Measurements from ENCODE around the gene LETM1. TPM values are rescaled to one million over a fixed set of nuclear protein-coding genes. Genes with fewer than 3 reads are reported as not detected.

LETM1 gene
- total and polyA plus RNA-seq, 4 experiments from 2014 or later, result 6.5 to 42.8 (median 25.5) TPM

- no peak for DNase-seq
- H3K4me1 ChIP-seq (ENCODE audit: insufficient read depth, low read length), result peaks cover 18% of the 10 kb centered on the region
- ChIA-PET CTCF (ENCODE audit: partially characterized antibody) (interaction anchor here (0.6 kb wide), 1 partner anchor 152 kb away, joined by 3 read pairs; no protein-coding TSS in a partner anchor), POLR2A (ENCODE audit: partially characterized antibody) (no interaction called here)
- no peaks in the 10 kb centered on the region for H3K9me3 ChIP-seq (ENCODE audit: control insufficient read depth in 1 of 2, low read length in 2 of 2)
- Mint-ChIP-seq H3K9me3 (no peaks in the 10 kb centered on the region), H3K4me1 (peaks cover 4 to 18% (median 13%) of the 10 kb centered on the region in 4 donors), H3K36me3 (no peaks in the 10 kb centered on the region), H3K27me3 (no peaks in the 10 kb centered on the region), H3K4me3 (peak overlapping the region in 7 of 8 donors; percentile 17 to 76 (median 35)), H3K27ac (peak overlapping the region in 4 of 7 donors; percentile 35 to 60 (median 48))
- H3K27ac ChIP-seq (ENCODE audit: low read depth, low read length), result no peak overlapping the region
- intact Hi-C loops (cut with micrococcal nuclease), result loop anchor here (1.0 kb wide), 1 partner anchor 7 kb away; no protein-coding TSS in a partner anchor
- no peaks in the 10 kb centered on the region for H3K36me3 ChIP-seq (ENCODE audit: insufficient read depth, low read length)
- H3K27me3 ChIP-seq (ENCODE audit: insufficient read depth, low read length), result no peaks in the 10 kb centered on the region
- H3K4me3 ChIP-seq (ENCODE audit: low read length in 2 of 2), result no peak overlapping the region
These were observed 7.0 kb upstream of the LETM1 start for GRCh38 chr4:1862961-1863296.

- CTCF ChIA-PET (ENCODE audit: partially characterized antibody), result interaction anchor here (0.6 kb wide), 1 partner anchor 152 kb away, joined by 3 read pairs; no protein-coding TSS in a partner anchor
- no peak overlapping the region for H3K27ac ChIP-seq (ENCODE audit: low read depth, low read length)
These were observed 6.3 kb upstream of the LETM1 start for GRCh38 chr4:1862055-1862911.

GRCh38 chr4:1859389-1859753 is 3.4 kb upstream of the LETM1 start:
- peaks cover 41% of the 10 kb centered on the region for H3K4me1 ChIP-seq (ENCODE audit: insufficient read depth, low read length)
- ChIA-PET POLR2A (ENCODE audit: partially characterized antibody) (interaction anchor here (0.6 to 8.1 kb wide), 3 partner anchors 11 to 169 kb away, joined by 3 to 81 read pairs (median 3); partner anchors contain the start of genes NSD2, TACC3 and TMEM129), CTCF (ENCODE audit: partially characterized antibody) (interaction anchor here (1.3 to 6.0 kb wide), 3 partner anchors 14 to 40 kb away, joined by 3 to 35 read pairs (median 4); no protein-coding TSS in a partner anchor)
- no peaks in the 10 kb centered on the region for H3K27me3 Mint-ChIP-seq
- peaks cover 6 to 37% (median 26%) of the 10 kb centered on the region in 4 donors for H3K4me1 Mint-ChIP-seq
- no peak overlapping the region for H3K4me3 ChIP-seq (ENCODE audit: low read length in 2 of 2)
- intact Hi-C loops (cut with micrococcal nuclease), result loop anchor here (5.0 kb wide), 3 partner anchors 147 to 1187 kb away; partner anchors contain the start of genes ATP5ME, HAUS3, MYL5 and POLN
- H3K27me3 ChIP-seq (ENCODE audit: insufficient read depth, low read length), result no peaks in the 10 kb centered on the region
- no peaks in the 10 kb centered on the region for H3K36me3 Mint-ChIP-seq
- peak overlapping the region in 1 of 7 donors; percentile 35 for H3K27ac Mint-ChIP-seq
- H3K27ac ChIP-seq (ENCODE audit: low read depth, low read length), result no peak overlapping the region
- no peaks in the 10 kb centered on the region for H3K9me3 Mint-ChIP-seq
- H3K4me3 Mint-ChIP-seq, result no peak overlapping the region
- H3K9me3 ChIP-seq (ENCODE audit: control insufficient read depth in 1 of 2, low read length in 2 of 2), result no peaks in the 10 kb centered on the region
- no peaks in the 10 kb centered on the region for H3K36me3 ChIP-seq (ENCODE audit: insufficient read depth, low read length)
- no peak for DNase-seq

More at GRCh38 chr4:1862055-1862911, 6.3 kb upstream of the LETM1 start:
- peak overlapping the region in 5 of 7 donors; percentile 48 to 72 (median 64) for H3K27ac Mint-ChIP-seq
- Histone ChIP-seq H3K9me3 (ENCODE audit: control insufficient read depth in 1 of 2, low read length in 2 of 2) (no peaks in the 10 kb centered on the region), H3K4me3 (ENCODE audit: low read length in 2 of 2) (peak overlapping the region in 1 of 2 donors; percentile 19), H3K27me3 (ENCODE audit: insufficient read depth, low read length) (no peaks in the 10 kb centered on the region), H3K36me3 (ENCODE audit: insufficient read depth, low read length) (no peaks in the 10 kb centered on the region), H3K4me1 (ENCODE audit: insufficient read depth, low read length) (peaks cover 25% of the 10 kb centered on the region)
- DNase-seq, result no peak
- intact Hi-C loops (cut with micrococcal nuclease), result loop anchor here (1.0 kb wide), 1 partner anchor 8 kb away; no protein-coding TSS in a partner anchor
- POLR2A ChIA-PET (ENCODE audit: partially characterized antibody), result interaction anchor here (1.3 to 8.1 kb wide), 2 partner anchors 8 to 141 kb away, joined by 4 to 81 read pairs; partner anchors contain the start of genes NSD2, TACC3 and TMEM129
- H3K9me3 Mint-ChIP-seq, result no peaks in the 10 kb centered on the region
- no peaks in the 10 kb centered on the region for H3K27me3 Mint-ChIP-seq
- H3K36me3 Mint-ChIP-seq, result no peaks in the 10 kb centered on the region
- peak overlapping the region; percentile 76 to 86 (median 82) for H3K4me3 Mint-ChIP-seq
- H3K4me1 Mint-ChIP-seq, result peaks cover 4 to 22% (median 15%) of the 10 kb centered on the region in 4 donors

- H3K9me3 Mint-ChIP-seq, result no peaks in the 10 kb centered on the region
- no peak overlapping the region for H3K27ac ChIP-seq (ENCODE audit: low read depth, low read length)
- no peaks in the 10 kb centered on the region for H3K27me3 Mint-ChIP-seq
- H3K4me3 ChIP-seq (ENCODE audit: low read length in 2 of 2), result no peak overlapping the region
- DNase-seq, result no peak
- CTCF ChIA-PET (ENCODE audit: partially characterized antibody), result interaction anchor here (6.0 kb wide), 1 partner anchor 42 kb away, joined by 35 read pairs; no protein-coding TSS in a partner anchor
- no peaks in the 10 kb centered on the region for H3K27me3 ChIP-seq (ENCODE audit: insufficient read depth, low read length)
- H3K36me3 Mint-ChIP-seq, result no peaks in the 10 kb centered on the region
- H3K4me3 Mint-ChIP-seq, result peak overlapping the region in 1 of 8 donors; percentile 80
- peaks cover 44% of the 10 kb centered on the region for H3K4me1 ChIP-seq (ENCODE audit: insufficient read depth, low read length)
- no peak overlapping the region for H3K27ac Mint-ChIP-seq
- H3K4me1 Mint-ChIP-seq, result peaks cover 6 to 38% (median 27%) of the 10 kb centered on the region in 4 donors
- POLR2A ChIA-PET (ENCODE audit: partially characterized antibody), result interaction anchor here (0.8 to 8.1 kb wide), 2 partner anchors 12 to 17 kb away, joined by 4 to 81 read pairs; partner anchors contain the start of gene NSD2
- no peaks in the 10 kb centered on the region for H3K9me3 ChIP-seq (ENCODE audit: control insufficient read depth in 1 of 2, low read length in 2 of 2)
- intact Hi-C loops (cut with micrococcal nuclease), result loop anchor here (5.0 kb wide), 3 partner anchors 146 to 1186 kb away; partner anchors contain the start of genes ATP5ME, HAUS3, MYL5 and POLN
- H3K36me3 ChIP-seq (ENCODE audit: insufficient read depth, low read length), result no peaks in the 10 kb centered on the region
These were observed 2.0 kb upstream of the LETM1 start for GRCh38 chr4:1857931-1858330.

- POLR2A ChIA-PET (ENCODE audit: partially characterized antibody), result interaction anchor here (0.8 to 8.1 kb wide), 8 partner anchors 13 to 1177 kb away, joined by 3 to 81 read pairs (median 9); partner anchors contain the start of genes NSD2, TACC3 and TMEM129
- no peaks in the 10 kb centered on the region for H3K9me3 ChIP-seq (ENCODE audit: control insufficient read depth in 1 of 2, low read length in 2 of 2)
- peaks cover 8 to 41% (median 27%) of the 10 kb centered on the region in 4 donors for H3K4me1 Mint-ChIP-seq
- H3K4me3 ChIP-seq (ENCODE audit: low read length in 2 of 2), result peak overlapping the region in 1 of 2 donors; percentile 89
- H3K36me3 ChIP-seq (ENCODE audit: insufficient read depth, low read length), result no peaks in the 10 kb centered on the region
- peak overlapping the region; percentile 59 for H3K27ac ChIP-seq (ENCODE audit: low read depth, low read length)
- peaks cover 43% of the 10 kb centered on the region for H3K4me1 ChIP-seq (ENCODE audit: insufficient read depth, low read length)
- DNase-seq, result no peak
- intact Hi-C loops (cut with micrococcal nuclease), result loop anchor here (1.0 to 5.0 kb wide), 6 partner anchors 13 to 1185 kb away; partner anchors contain the start of genes ATP5ME, FAM53A, HAUS3 and MYL5
- no peaks in the 10 kb centered on the region for H3K27me3 ChIP-seq (ENCODE audit: insufficient read depth, low read length)
- no peaks in the 10 kb centered on the region for H3K27me3 Mint-ChIP-seq
- H3K9me3 Mint-ChIP-seq, result no peaks in the 10 kb centered on the region
- peak overlapping the region in 5 of 7 donors; percentile 24 to 75 (median 29) for H3K27ac Mint-ChIP-seq
- H3K36me3 Mint-ChIP-seq, result no peaks in the 10 kb centered on the region
- peak overlapping the region; percentile 65 to 86 (median 76) for H3K4me3 Mint-ChIP-seq
- CTCF ChIA-PET (ENCODE audit: partially characterized antibody), result interaction anchor here (1.2 to 6.0 kb wide), 4 partner anchors 13 to 164 kb away, joined by 3 to 35 read pairs (median 4); no protein-coding TSS in a partner anchor
These were observed 1.2 kb upstream of the LETM1 start for GRCh38 chr4:1856943-1857699.

- no peaks in the 10 kb centered on the region for H3K9me3 ChIP-seq (ENCODE audit: control insufficient read depth in 1 of 2, low read length in 2 of 2)
- Mint-ChIP-seq H3K27me3 (no peaks in the 10 kb centered on the region), H3K27ac (peak overlapping the region in 6 of 7 donors; percentile 25 to 84 (median 76)), H3K9me3 (no peaks in the 10 kb centered on the region), H3K4me1 (peaks cover 11 to 46% (median 34%) of the 10 kb centered on the region in 4 donors), H3K36me3 (no peaks in the 10 kb centered on the region), H3K4me3 (peak overlapping the region; percentile 77 to 90 (median 85))
- peaks cover 47% of the 10 kb centered on the region for H3K4me1 ChIP-seq (ENCODE audit: insufficient read depth, low read length)
- peak overlapping the region; percentile 23 to 89 for H3K4me3 ChIP-seq (ENCODE audit: low read length in 2 of 2)
- CTCF ChIA-PET (ENCODE audit: partially characterized antibody), result interaction anchor here (1.0 to 6.0 kb wide), 4 partner anchors 15 to 163 kb away, joined by 3 to 35 read pairs (median 4); no protein-coding TSS in a partner anchor
- H3K27me3 ChIP-seq (ENCODE audit: insufficient read depth, low read length), result no peaks in the 10 kb centered on the region
- H3K27ac ChIP-seq (ENCODE audit: low read depth, low read length), result peak overlapping the region; percentile 59
- H3K36me3 ChIP-seq (ENCODE audit: insufficient read depth, low read length), result no peaks in the 10 kb centered on the region
- intact Hi-C loops (cut with micrococcal nuclease), result loop anchor here (1.0 to 5.0 kb wide), 6 partner anchors 15 to 1183 kb away; partner anchors contain the start of genes ATP5ME, FAM53A, HAUS3 and MYL5
- POLR2A ChIA-PET (ENCODE audit: partially characterized antibody), result interaction anchor here (1.0 to 8.1 kb wide), 9 partner anchors 13 to 154 kb away, joined by 3 to 81 read pairs (median 7); partner anchors contain the start of genes NSD2, SLBP, TACC3 and TMEM129
- DNase-seq, result peak in 3 of 5 donors; percentile 4 to 48 (median 20)
These were observed 454 bp downstream of the LETM1 start for GRCh38 chr4:1855333-1856070.
